ENCODE measurements around the gene BTBD9.

DNA sequence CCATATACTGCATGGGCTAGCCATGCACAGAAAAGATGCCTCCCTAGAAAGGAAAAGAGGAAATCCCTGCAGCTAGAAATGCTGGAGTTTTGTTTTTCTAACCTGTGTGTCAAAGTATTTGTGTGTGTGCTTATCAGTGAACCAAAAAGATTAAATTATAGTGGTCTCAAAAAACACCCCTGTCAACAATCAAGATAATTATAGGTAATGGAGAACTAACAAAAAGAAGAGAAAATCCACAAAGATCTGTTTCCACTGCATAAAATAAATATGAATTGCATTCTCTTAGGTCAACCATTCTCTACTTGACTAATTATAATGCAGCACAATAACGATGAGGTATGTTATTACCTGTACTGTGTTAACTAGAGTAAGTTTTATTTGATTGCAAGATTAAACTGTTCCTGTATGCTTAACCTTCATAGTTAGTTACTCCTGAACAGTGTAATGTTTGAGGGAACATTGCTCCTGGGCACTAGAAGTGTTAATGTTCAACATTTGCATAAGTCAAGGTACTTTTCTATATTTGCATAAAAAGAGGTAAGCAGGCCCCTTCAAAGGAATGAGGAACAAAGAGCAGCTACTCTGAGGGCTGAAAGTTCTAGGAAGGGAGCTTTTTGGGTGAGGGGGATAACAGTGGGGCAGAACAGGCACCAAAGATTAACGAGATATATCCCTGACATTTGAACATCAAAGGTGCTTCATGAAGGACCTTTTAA, 212.1 kb downstream of the BTBD9 start:
- TF ChIP-seq, protein P1, sequence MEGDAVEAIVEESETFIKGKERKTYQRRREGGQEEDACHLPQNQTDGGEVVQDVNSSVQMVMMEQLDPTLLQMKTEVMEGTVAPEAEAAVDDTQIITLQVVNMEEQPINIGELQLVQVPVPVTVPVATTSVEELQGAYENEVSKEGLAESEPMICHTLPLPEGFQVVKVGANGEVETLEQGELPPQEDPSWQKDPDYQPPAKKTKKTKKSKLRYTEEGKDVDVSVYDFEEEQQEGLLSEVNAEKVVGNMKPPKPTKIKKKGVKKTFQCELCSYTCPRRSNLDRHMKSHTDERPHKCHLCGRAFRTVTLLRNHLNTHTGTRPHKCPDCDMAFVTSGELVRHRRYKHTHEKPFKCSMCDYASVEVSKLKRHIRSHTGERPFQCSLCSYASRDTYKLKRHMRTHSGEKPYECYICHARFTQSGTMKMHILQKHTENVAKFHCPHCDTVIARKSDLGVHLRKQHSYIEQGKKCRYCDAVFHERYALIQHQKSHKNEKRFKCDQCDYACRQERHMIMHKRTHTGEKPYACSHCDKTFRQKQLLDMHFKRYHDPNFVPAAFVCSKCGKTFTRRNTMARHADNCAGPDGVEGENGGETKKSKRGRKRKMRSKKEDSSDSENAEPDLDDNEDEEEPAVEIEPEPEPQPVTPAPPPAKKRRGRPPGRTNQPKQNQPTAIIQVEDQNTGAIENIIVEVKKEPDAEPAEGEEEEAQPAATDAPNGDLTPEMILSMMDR (IDR thresholded peaks at IDR 0.05), result no peak
- TF ChIP-seq POLR2A (IDR thresholded peaks at IDR 0.05), result no peak

Data from lower leg skin (tissue), 3 donors.